SHP77 treated with DMSO at 0.1 percent for 48 hours (cell line): ENCODE results near the gene HSFX3.
"Not testable (repeated sequence)": the region's sequence is repeated elsewhere in the genome, so short reads cannot be mapped to it uniquely, and the experiment has no call there.

Experiments
- DNase-seq: peaks from one replicate; lab custom pipeline; 2025; lab: John Stamatoyannopoulos, UW

The HSFX3 gene

GRCh38 chrX:149549701-149550100, at the start of gene HSFX3:
HSFX3 (minus strand) TSS chrX:149549924; CDS start chrX:149549852, 72 bp downstream.
- not testable (repeated sequence) for DNase-seq

GRCh38 chrX:149598603-149599002, 48.9 kb upstream of the HSFX3 start:
- not testable (repeated sequence) for DNase-seq

- not testable (repeated sequence) for DNase-seq
Measured at GRCh38 chrX:149595943-149596342, 46.2 kb upstream of the HSFX3 start.

GRCh38 chrX:149595214-149595613, 45.5 kb upstream of the HSFX3 start, which contains the start of gene HSFX2:
HSFX2 (minus strand) TSS chrX:149595314; CDS start chrX:149594700, 614 bp downstream.
- DNase-seq, result not testable (repeated sequence)

GRCh38 chrX:149590993-149591392, 41.3 kb upstream of the HSFX3 start:
- DNase-seq, result not testable (repeated sequence)

- DNase-seq, result not testable (repeated sequence)
Measured at GRCh38 chrX:149587359-149587758, 37.6 kb upstream of the HSFX3 start, which contains the start of gene MAGEA9B. MAGEA9B (minus strand) TSS chrX:149587459; CDS start chrX:149583179, 4,280 bp downstream.

- not testable (repeated sequence) for DNase-seq
Measured at GRCh38 chrX:149585631-149586030, 35.9 kb upstream of the HSFX3 start.

- DNase-seq, result not testable (repeated sequence)
Measured at GRCh38 chrX:149573456-149573855, 23.7 kb upstream of the HSFX3 start.

GRCh38 chrX:149572743-149573142, 23.0 kb upstream of the HSFX3 start:
- DNase-seq, result no peak

- DNase-seq, result no peak
Measured at GRCh38 chrX:149571770-149572169, 22.0 kb upstream of the HSFX3 start.

- no peak for DNase-seq
Measured at GRCh38 chrX:149570668-149571067, 20.9 kb upstream of the HSFX3 start.

- DNase-seq, result no peak
Measured at GRCh38 chrX:149569770-149570169, 20.0 kb upstream of the HSFX3 start.

- no peak for DNase-seq
Measured at GRCh38 chrX:149568701-149569296, 19.1 kb upstream of the HSFX3 start.

- DNase-seq, result no peak
Measured at GRCh38 chrX:149567621-149568417, 18.1 kb upstream of the HSFX3 start.

- no peak for DNase-seq
Measured at GRCh38 chrX:149563359-149563758, 13.6 kb upstream of the HSFX3 start.

- DNase-seq, result not testable (repeated sequence)
Measured at GRCh38 chrX:149555251-149555650, 5.5 kb upstream of the HSFX3 start.

- DNase-seq, result not testable (repeated sequence)
Measured at GRCh38 chrX:149551939-149552248, 2.2 kb upstream of the HSFX3 start.

- not testable (repeated sequence) for DNase-seq
Measured at GRCh38 chrX:149551245-149551938, 1.7 kb upstream of the HSFX3 start.

- not testable (repeated sequence) for DNase-seq
Measured at GRCh38 chrX:149550454-149550853, 730 bp upstream of the HSFX3 start.

- not testable (repeated sequence) for DNase-seq
Measured at GRCh38 chrX:149547782-149548181, 1.9 kb downstream of the HSFX3 start.

- not testable (repeated sequence) for DNase-seq
Measured at GRCh38 chrX:149546962-149547361, 2.8 kb downstream of the HSFX3 start.
